GM18907 (cell line): ENCODE results near the gene RPS6KL1.

Experiments
- ATAC-seq: cut with Tn5 transposase; IDR thresholded peaks from one replicate; pipeline ENCODE4 v1.9.1; 2021; ENCODE audit warnings: mild to moderate bottlenecking, moderate library complexity; ENCODE audit not compliant: unreplicated experiment

RPS6KL1 gene

DNA sequence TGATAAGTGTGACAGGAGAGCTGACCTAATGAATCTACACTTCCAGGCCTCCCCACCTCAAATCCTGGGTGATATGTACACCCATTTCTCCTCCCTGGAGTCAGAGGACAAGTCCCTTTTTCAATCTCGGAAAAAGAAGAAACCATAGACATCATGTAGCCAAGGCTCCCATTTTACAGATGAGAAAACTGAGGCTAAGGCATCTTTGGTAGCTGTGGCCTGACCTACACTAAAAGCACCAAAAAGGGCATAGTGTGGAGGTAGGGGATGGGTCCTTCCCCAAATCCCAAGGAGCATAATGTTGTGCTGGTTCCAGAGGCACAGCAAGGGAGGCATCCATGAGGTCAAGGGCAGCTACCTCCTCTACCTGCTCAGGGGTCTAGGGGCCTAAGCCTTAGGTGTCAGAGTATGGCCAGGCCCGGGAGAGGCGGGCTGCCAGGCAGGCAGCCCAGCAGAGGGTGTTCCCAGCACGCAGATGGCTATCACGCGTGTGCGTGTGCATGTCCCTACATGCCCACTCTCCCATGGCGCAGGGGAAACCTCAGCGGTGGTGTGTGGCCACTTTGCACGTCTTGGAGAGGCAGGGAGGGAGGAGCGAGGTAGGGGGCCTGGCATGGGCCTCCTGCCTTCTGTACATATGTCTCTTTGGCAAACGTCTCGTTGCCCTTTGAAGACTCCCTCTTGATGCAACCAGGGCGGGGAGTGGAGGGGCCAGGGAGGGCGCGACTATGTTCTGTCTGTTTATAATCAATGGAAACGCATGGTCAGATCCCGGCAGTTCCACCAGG, 29.8 kb upstream of the RPS6KL1 start:
- no peak for ATAC-seq

DNA sequence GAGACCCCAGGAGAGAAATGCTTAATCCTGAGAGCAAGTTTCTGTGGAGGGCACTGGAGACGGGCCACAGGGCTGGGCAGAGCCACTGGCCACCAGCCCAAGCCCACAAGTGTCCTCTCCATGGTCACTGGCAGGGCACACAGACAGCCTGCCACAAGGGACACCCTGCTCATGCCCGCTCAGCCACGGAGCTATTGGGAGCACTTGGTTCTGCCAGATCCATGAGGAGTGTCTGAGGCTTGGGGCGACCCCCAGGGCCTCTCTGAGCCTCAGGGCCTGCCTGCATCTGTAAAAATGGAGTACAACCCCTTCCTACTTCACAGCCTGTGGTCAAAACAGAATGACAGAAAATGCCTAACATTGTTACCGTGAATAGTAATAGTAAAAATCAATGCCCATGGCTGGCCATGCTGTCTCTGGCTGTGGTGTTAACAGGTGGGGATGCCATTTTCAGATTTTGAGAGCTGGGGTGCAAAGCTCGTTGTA, 29.2 kb upstream of the RPS6KL1 start:
- no peak for ATAC-seq

- no peak for ATAC-seq
Measured at GRCh38 chr14:74951443-74952179, 28.6 kb upstream of the RPS6KL1 start.

DNA sequence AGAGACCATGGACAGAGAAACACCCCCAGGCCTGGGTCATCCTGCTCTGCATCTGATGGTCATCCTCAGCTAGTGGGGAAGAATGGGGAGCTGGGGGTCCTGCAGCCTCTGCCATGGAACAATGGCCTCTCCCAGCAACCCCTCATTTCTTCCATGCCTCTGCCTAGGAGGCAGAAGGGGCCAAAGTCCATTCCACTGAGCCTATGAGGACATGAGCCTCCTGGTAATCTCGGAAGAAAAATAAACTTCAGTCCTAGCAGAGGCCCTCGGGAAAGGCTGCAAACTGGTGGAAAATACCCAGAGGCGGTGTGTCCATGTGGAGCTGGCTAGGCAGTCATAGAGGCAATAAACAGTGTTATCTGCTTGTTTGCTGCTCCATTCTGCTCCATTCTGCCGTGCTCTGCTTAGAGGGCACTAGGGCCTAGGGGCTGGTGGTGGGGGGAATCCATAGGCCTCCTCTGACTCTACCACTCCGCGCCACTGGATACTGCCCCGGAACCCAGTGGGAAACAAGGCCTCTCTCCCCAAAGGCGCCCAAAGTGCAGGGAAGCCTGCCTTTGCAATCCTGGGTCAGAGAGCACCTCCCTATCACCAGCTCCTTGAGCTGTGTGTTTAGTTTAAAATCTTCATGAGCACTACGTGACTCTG, 27.9 kb upstream of the RPS6KL1 start:
- ATAC-seq, result no peak

GRCh38 chr14:74949859-74950573, 27.0 kb upstream of the RPS6KL1 start:
- no peak for ATAC-seq

- ATAC-seq, result no peak
Measured at GRCh38 chr14:74949191-74949601, 26.1 kb upstream of the RPS6KL1 start.

- no peak for ATAC-seq
Measured at GRCh38 chr14:74948228-74949175, 25.4 kb upstream of the RPS6KL1 start.

DNA sequence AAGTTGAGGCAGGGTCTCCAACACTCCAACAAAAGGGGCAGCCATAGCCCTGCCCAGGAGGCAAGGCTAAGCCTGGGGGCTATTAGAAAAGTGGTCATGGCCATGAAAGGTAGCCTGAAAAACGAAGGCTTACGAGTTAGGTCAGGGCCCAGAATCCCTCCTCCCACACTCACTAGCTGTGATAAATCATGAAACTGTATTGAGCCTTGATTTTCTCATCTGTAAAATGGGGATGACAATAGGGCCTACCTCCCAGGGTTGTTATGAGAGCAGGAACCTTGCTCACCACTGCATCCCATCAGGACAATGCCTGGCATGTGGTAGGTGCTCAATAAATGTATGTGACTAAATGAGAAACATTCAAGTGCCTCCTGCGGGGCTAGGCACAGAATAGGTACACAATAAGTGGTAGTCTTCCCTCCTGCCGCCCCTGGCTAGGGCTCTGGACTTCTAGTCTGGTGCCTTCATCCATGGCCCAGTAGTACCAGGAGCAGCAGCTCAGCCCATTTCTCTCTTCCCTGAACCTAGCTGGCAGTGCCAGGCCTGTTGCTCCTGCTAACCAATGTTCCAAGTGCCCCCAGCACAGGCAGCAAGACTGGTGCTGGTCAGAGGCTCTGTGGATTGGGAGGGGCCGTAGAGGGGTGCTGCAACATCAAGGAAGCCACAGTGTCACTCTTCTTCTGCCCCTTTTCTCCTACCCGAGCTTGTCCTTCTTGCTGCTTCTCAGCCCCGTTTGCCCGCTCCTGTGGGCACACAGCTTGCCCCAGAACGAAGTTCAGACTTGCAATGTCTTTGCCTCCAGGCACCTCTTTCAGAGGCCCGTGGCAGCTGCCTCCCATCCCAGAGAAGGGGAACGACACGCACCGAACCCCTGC, 24.5 kb upstream of the RPS6KL1 start:
- no peak for ATAC-seq

- ATAC-seq, result no peak
Measured at GRCh38 chr14:74946659-74947281, 23.7 kb upstream of the RPS6KL1 start.

- peak; percentile 49 for ATAC-seq
Measured at GRCh38 chr14:74945852-74946658, 23.0 kb upstream of the RPS6KL1 start.

DNA sequence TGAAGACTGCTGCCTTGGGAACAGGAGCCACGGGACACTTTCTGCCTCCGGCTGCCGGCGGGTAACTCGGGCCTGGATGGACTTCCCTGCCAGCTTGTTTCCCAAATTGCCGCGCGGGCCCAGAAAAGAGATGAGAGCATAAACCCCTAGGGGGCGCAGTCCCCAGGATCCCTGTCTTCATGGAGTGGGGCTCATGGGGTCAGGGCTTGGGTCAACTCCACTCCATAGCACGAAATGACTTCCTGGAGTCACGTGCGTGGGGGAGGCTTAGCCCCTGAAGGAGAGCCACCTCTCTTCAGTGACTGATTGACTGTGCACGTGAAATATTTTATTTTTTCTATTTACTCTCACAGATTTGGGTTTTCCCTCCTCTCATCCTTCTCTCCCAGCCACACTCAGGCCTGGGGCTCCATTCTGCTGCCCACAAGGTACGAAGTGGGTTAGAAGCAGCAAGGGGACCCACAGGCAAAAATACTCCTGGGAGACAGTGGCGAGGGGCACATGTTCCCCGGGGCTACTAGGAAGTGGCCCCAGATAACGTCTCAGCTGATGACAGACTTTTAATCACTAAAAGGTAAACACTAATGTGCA, 22.3 kb upstream of the RPS6KL1 start:
- ATAC-seq, result no peak

- ATAC-seq, result peak; percentile 22
Measured at GRCh38 chr14:74942608-74943007, 19.5 kb upstream of the RPS6KL1 start.

GRCh38 chr14:74942181-74942580, 19.1 kb upstream of the RPS6KL1 start:
- peak; percentile 23 for ATAC-seq

DNA sequence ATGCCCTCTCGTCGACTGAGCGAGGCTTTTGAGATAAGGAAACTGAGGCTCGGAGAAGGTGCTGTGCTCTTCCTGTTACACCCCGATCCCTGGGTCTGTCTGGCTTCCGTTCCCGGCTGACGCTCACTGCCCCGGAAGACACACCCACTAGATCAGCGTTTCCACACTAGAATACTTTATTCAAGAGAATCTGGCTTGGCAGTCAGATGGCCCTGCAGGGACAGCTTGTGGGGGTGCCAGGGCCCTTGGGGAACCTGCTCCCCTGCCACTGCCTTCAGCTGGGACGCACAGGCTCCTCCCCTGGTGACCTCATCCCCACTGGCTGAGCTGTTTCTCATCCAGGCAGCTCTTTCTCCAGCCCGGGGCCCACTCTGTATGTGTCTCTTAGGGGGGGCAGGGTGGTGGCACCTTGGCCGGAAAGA, 18.6 kb upstream of the RPS6KL1 start:
- ATAC-seq, result peak; percentile 52

GRCh38 chr14:74940956-74941565, 18.0 kb upstream of the RPS6KL1 start:
- ATAC-seq, result no peak

DNA sequence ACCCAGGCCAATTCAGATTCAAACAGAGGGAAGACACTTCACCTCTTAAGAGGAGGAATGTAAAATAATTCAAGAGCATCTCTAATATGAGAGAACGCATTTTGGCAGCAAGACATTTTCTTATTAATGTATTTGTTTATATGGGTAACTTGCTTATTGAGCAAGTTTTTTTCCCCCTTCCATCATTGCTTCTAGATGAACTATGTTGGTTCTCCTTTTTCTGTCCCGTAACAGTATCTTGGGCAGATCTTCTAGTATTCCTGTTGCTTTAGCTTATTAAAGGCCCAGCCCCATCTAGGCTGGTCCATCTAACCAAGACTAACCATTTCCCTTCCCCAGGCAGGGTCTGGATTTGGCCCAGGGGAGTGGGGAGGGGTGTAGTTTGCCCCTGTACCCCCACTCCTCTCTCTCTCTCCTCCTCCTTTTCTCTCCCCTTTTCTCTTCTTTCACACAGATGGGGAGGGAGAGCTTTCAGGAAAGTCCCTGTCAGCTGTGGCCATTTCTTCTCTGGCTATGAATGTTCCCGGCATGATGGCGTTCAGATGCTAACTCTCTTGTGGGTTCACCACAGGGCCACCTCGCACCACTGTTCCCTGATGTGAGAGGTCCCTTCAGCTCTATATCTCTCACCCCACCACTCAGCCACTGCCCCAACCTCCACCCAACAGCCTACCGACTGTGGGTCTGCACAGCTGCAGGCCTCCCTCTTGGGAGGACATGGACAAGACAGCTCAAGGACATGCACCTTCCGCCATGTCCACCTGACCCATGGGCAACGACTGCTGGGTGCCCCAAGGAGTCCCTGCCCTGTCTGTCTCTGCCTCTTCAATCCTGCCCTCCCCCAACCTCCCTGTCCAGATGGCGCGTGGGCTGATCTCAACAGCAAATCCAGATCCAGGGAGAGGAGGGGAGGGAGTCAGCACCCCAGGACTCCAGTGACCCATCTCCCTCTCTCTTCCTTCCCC, 15.8 kb upstream of the RPS6KL1 start:
- ATAC-seq, result no peak
